HepG2 (cell line): ENCODE data around the gene PET117. TPM values are rescaled to one million over a fixed set of nuclear protein-coding genes. Genes with fewer than 3 reads are reported as not detected.

Experiments
- DR1 ChIP-seq: sonication (generic); formaldehyde crosslinking; IDR thresholded peaks from 2 replicates; pipeline ENCODE4 v1.8.0; 2021; ENCODE audit warnings: mild to moderate bottlenecking, missing genetic modification reagents, inconsistent platforms
- DRAP1 ChIP-seq: IDR thresholded peaks from 2 replicates; pipeline ENCODE4 v1.6.1; 2016; ENCODE audit warnings: missing genetic modification reagents, missing compliant biosample characterization
- FOXP1 ChIP-seq, 2 experiments: fragments of 450-650 bp in 1 of 2; IDR thresholded peaks; 2 replicates each; pipeline ENCODE4 v1.6.1; 2017 to 2018; ENCODE audit warnings: antibody characterized with exemption in 1 of 2
- GATAD2A ChIP-seq: IDR thresholded peaks from 2 replicates; pipeline ENCODE4 v1.6.1; 2016
- HNF4A ChIP-seq: sonication (generic); formaldehyde crosslinking; IDR thresholded peaks from 2 replicates; pipeline ENCODE4 v1.4.0; 2020; ENCODE audit warnings: missing genetic modification reagents
- KLF15 ChIP-seq: sonication (generic); formaldehyde crosslinking; IDR thresholded peaks from 2 replicates; pipeline ENCODE4 v1.8.1; 2023; ENCODE audit warnings: borderline replicate concordance, mild to moderate bottlenecking, inconsistent platforms, missing genetic modification reagents, mixed read lengths
- MED8 ChIP-seq: sonication (generic); formaldehyde crosslinking; IDR thresholded peaks from 2 replicates; pipeline ENCODE4 v1.8.1; 2023; ENCODE audit warnings: mild to moderate bottlenecking, missing genetic modification reagents; ENCODE audit not compliant: insufficient replicate concordance
- MEF2D ChIP-seq: sonication (generic); formaldehyde crosslinking; IDR thresholded peaks from 2 replicates; pipeline ENCODE4 v1.5.1; 2020; ENCODE audit warnings: mild to moderate bottlenecking, missing genetic modification reagents
- NFE2L2 ChIP-seq: fragments of 150-350 bp; IDR thresholded peaks from 2 replicates; pipeline ENCODE4 v1.6.1; 2014; ENCODE audit warnings: low read length
- PHF5A ChIP-seq: IDR thresholded peaks from one replicate; pipeline ENCODE4 v1.6.1; 2018; ENCODE audit warnings: low read depth, missing genetic modification reagents; ENCODE audit not compliant: unreplicated experiment
- SETDB1 ChIP-seq: sonication (generic); formaldehyde crosslinking; IDR thresholded peaks from 2 replicates; pipeline ENCODE4 v1.5.1; 2020; ENCODE audit warnings: missing genetic modification reagents, mild to moderate bottlenecking, borderline replicate concordance
- SMYD3 ChIP-seq: sonication (generic); formaldehyde crosslinking; IDR thresholded peaks from 2 replicates; pipeline ENCODE4 v1.8.1; 2023; ENCODE audit warnings: mild to moderate bottlenecking, missing genetic modification reagents
- SNRNP70 ChIP-seq: fragments of 200-400 bp; formaldehyde crosslinking; IDR thresholded peaks from 2 replicates; pipeline ENCODE4 v1.6.1; 2017; ENCODE audit warnings: mild to moderate bottlenecking, low read depth, low read length, moderate library complexity
- TFDP1 ChIP-seq: IDR thresholded peaks from 2 replicates; pipeline ENCODE4 v1.6.1; 2016; ENCODE audit warnings: missing compliant biosample characterization, missing genetic modification reagents, borderline replicate concordance
- ZBTB3 ChIP-seq: sonication (generic); formaldehyde crosslinking; IDR thresholded peaks from 2 replicates; pipeline ENCODE4 v1.4.0; 2020; ENCODE audit warnings: low read depth, mild to moderate bottlenecking, moderate library complexity, missing genetic modification reagents, borderline replicate concordance
- ZBTB34 ChIP-seq: sonication (generic); formaldehyde crosslinking; IDR thresholded peaks from 2 replicates; pipeline ENCODE4 v1.8.0; 2022; ENCODE audit warnings: mild to moderate bottlenecking, missing genetic modification reagents
- ZBTB39 ChIP-seq: sonication (generic); formaldehyde crosslinking; IDR thresholded peaks from 2 replicates; pipeline ENCODE4 v1.5.0; 2020; ENCODE audit warnings: missing genetic modification reagents
- ZMYM2 ChIP-seq: sonication (generic); formaldehyde crosslinking; IDR thresholded peaks from 2 replicates; pipeline ENCODE4 v1.8.0; 2022; ENCODE audit warnings: mild to moderate bottlenecking, missing genetic modification reagents
- ZNF282 ChIP-seq: fragments of 450-650 bp; IDR thresholded peaks from 2 replicates; pipeline ENCODE4 v1.6.1; 2018; ENCODE audit not compliant: partially characterized antibody
- ZNF431 ChIP-seq: sonication (generic); formaldehyde crosslinking; IDR thresholded peaks from 2 replicates; pipeline ENCODE4 v1.9.0; 2022; ENCODE audit warnings: missing genetic modification reagents, low read depth, mild to moderate bottlenecking, borderline replicate concordance
- ZNF549 ChIP-seq: sonication (generic); formaldehyde crosslinking; IDR thresholded peaks from 2 replicates; pipeline ENCODE4 v1.5.0; 2020; ENCODE audit warnings: missing genetic modification reagents
- ZNF580 ChIP-seq: IDR thresholded peaks from 2 replicates; pipeline ENCODE4 v1.6.1; 2016; ENCODE audit warnings: low read depth, borderline replicate concordance
- ZSCAN12 ChIP-seq: sonication (generic); formaldehyde crosslinking; IDR thresholded peaks from 2 replicates; pipeline ENCODE4 v1.9.0; 2021; ENCODE audit warnings: mild to moderate bottlenecking, missing genetic modification reagents
- polyA plus RNA-seq, 8 experiments: library from polyadenylated mRNA; depleted of rRNA in 3 of 8; stranded (reverse) in 7 of 8; unstranded in 1 of 8; fragments of >200 nt; fragmentation: Illumina TruSeq in 4 of 8; extraction: Trizol in 4 of 8; gene quantifications; 2 replicates each; pipeline versions ENCODE4 v1.2.1 to v1.2.3, GENCODE V29; 2011 to 2016; ENCODE audit warnings: low read depth in 4 of 8, missing spikeins in 1 of 8, mixed read lengths in 1 of 8; ENCODE audit not compliant: insufficient read depth in 1 of 8
- total RNA-seq, 5 experiments: library from RNA; depleted of rRNA; stranded (reverse); fragments of >200 nt; fragmentation: Illumina TruSeq; extraction: Trizol; gene quantifications; 2 replicates each; pipeline ENCODE4 v1.2.3, GENCODE V29; 2016; ENCODE audit warnings: low read depth in 1 of 5

Gene PET117
- total and polyA plus RNA-seq, 2 of the 13 experiments (the other 11 are each of a cell fraction or from before 2014, with no cell fraction given), result 22.2 to 48.2 TPM

GRCh38 chr20:18144541-18145099 lies 7.0 kb downstream of the PET117 start (continued):
- TF ChIP-seq ZBTB34 (CRISPR knock-in tag), result peak; percentile 45; the same call in 1 of the 2 replicates
- no peak for TF ChIP-seq ZNF282
- TF ChIP-seq ZBTB39 (CRISPR knock-in tag), result no peak
- no peak for TF ChIP-seq ZBTB3
- TF ChIP-seq TFDP1 (CRISPR knock-in tag), result peak; percentile 12; the same call in 1 of the 2 replicates
- no peak for TF ChIP-seq DR1 (CRISPR knock-in tag)
- TF ChIP-seq ZNF549, result no peak
- TF ChIP-seq ZNF580 (CRISPR knock-in tag), result peak; percentile 75; the same call in 1 of the 2 replicates
- peak; percentile 75; the same call in 1 of the 2 replicates for TF ChIP-seq ZMYM2 (CRISPR knock-in tag)
- no peak for TF ChIP-seq KLF15
- no peak for TF ChIP-seq MEF2D
- TF ChIP-seq SNRNP70, result no peak
- TF ChIP-seq SETDB1 (CRISPR knock-in tag), result no peak
- TF ChIP-seq FOXP1 (IDR thresholded peaks at IDR 0.05), result no peak
- TF ChIP-seq FOXP1 (CRISPR knock-in tag; IDR thresholded peaks at IDR 0.05), result peak; percentile 50; the same call in 1 of the 2 replicates
- TF ChIP-seq NFE2L2, result peak; percentile 27; the same call in 1 of the 2 replicates
- peak; percentile 98 for TF ChIP-seq HNF4A
- no peak for TF ChIP-seq ZNF431 (CRISPR knock-in tag)
- peak; percentile 66 for TF ChIP-seq MED8 (CRISPR knock-in tag)
- no peak for TF ChIP-seq SMYD3 (CRISPR knock-in tag)
- TF ChIP-seq DRAP1, result no peak; the same call in 1 of the 2 replicates
- TF ChIP-seq GATAD2A (CRISPR knock-in tag), result peak; percentile 59
- no peak for TF ChIP-seq PHF5A
- no peak for TF ChIP-seq ZSCAN12 (CRISPR knock-in tag)
